ENCODE results near the gene PARD6B.

- TF ChIP-seq, protein P1, sequence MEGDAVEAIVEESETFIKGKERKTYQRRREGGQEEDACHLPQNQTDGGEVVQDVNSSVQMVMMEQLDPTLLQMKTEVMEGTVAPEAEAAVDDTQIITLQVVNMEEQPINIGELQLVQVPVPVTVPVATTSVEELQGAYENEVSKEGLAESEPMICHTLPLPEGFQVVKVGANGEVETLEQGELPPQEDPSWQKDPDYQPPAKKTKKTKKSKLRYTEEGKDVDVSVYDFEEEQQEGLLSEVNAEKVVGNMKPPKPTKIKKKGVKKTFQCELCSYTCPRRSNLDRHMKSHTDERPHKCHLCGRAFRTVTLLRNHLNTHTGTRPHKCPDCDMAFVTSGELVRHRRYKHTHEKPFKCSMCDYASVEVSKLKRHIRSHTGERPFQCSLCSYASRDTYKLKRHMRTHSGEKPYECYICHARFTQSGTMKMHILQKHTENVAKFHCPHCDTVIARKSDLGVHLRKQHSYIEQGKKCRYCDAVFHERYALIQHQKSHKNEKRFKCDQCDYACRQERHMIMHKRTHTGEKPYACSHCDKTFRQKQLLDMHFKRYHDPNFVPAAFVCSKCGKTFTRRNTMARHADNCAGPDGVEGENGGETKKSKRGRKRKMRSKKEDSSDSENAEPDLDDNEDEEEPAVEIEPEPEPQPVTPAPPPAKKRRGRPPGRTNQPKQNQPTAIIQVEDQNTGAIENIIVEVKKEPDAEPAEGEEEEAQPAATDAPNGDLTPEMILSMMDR (conservative IDR thresholded peaks at IDR 0.05; ENCODE audit: low read depth, low read length): no peak
- no peak for TF ChIP-seq POLR2A (IDR thresholded peaks at IDR 0.05; ENCODE audit: low read depth, low read length)
- no peak for TF ChIP-seq CEBPB (IDR thresholded peaks at IDR 0.05; ENCODE audit: low read depth, low read length)
- TF ChIP-seq RFX5 (IDR thresholded peaks at IDR 0.05; ENCODE audit: low read depth, low read length): no peak
- TF ChIP-seq FOS (IDR thresholded peaks at IDR 0.05; ENCODE audit: low read depth, low read length): no peak
- TF ChIP-seq RAD21 (IDR thresholded peaks at IDR 0.05; ENCODE audit: low read length): no peak
- TF ChIP-seq MAFK (IDR thresholded peaks at IDR 0.05; ENCODE audit: low read depth, low read length): no peak
- TF ChIP-seq USF2 (IDR thresholded peaks at IDR 0.05; ENCODE audit: low read depth, low read length): no peak
- no peak for TF ChIP-seq RCOR1 (IDR thresholded peaks at IDR 0.05; ENCODE audit: insufficient replicate concordance, low read length)
- no peak for TF ChIP-seq SMC3 (IDR thresholded peaks at IDR 0.05; ENCODE audit: low read depth, low read length)
- no peak for TF ChIP-seq MAZ (IDR thresholded peaks at IDR 0.05; ENCODE audit: borderline replicate concordance, low read depth, low read length)
- no peak for TF ChIP-seq BHLHE40 (IDR thresholded peaks at IDR 0.05; ENCODE audit: low read depth, low read length)
These were observed 40.5 kb upstream of the PARD6B start, which contains the start of gene RIPOR3 for GRCh38 chr20:50690650-50691572.
